ENCODE data around the gene SORCS1. TPM values are rescaled to one million over a fixed set of nuclear protein-coding genes. Genes with fewer than 3 reads are reported as not detected.

Gene SORCS1
- total and polyA plus RNA-seq, 2 of the 8 experiments (the other 6 are each of a cell fraction or from before 2014, with no cell fraction given): 4.1 to 4.6 TPM

DNA sequence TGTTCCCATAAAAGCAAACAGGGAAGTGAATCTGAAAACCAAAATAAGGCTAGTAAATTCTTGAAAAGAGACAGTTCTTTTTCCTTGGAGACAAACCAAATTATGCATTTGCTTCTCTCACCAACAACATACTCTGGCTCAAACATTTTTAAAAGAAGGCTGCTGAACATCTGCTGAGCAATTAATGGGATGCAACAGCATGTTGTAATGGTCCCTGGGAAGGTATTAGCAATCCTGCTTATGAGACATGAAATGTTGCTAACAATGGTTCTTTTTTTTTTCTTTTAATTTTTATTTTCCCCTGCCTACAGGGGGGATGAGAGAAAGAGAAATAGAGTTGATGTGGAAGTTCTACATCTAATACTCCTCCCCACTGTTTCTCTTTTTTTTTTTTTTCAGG lies 572.1 kb downstream of the SORCS1 start (continued):
- TF ChIP-seq, protein P1, sequence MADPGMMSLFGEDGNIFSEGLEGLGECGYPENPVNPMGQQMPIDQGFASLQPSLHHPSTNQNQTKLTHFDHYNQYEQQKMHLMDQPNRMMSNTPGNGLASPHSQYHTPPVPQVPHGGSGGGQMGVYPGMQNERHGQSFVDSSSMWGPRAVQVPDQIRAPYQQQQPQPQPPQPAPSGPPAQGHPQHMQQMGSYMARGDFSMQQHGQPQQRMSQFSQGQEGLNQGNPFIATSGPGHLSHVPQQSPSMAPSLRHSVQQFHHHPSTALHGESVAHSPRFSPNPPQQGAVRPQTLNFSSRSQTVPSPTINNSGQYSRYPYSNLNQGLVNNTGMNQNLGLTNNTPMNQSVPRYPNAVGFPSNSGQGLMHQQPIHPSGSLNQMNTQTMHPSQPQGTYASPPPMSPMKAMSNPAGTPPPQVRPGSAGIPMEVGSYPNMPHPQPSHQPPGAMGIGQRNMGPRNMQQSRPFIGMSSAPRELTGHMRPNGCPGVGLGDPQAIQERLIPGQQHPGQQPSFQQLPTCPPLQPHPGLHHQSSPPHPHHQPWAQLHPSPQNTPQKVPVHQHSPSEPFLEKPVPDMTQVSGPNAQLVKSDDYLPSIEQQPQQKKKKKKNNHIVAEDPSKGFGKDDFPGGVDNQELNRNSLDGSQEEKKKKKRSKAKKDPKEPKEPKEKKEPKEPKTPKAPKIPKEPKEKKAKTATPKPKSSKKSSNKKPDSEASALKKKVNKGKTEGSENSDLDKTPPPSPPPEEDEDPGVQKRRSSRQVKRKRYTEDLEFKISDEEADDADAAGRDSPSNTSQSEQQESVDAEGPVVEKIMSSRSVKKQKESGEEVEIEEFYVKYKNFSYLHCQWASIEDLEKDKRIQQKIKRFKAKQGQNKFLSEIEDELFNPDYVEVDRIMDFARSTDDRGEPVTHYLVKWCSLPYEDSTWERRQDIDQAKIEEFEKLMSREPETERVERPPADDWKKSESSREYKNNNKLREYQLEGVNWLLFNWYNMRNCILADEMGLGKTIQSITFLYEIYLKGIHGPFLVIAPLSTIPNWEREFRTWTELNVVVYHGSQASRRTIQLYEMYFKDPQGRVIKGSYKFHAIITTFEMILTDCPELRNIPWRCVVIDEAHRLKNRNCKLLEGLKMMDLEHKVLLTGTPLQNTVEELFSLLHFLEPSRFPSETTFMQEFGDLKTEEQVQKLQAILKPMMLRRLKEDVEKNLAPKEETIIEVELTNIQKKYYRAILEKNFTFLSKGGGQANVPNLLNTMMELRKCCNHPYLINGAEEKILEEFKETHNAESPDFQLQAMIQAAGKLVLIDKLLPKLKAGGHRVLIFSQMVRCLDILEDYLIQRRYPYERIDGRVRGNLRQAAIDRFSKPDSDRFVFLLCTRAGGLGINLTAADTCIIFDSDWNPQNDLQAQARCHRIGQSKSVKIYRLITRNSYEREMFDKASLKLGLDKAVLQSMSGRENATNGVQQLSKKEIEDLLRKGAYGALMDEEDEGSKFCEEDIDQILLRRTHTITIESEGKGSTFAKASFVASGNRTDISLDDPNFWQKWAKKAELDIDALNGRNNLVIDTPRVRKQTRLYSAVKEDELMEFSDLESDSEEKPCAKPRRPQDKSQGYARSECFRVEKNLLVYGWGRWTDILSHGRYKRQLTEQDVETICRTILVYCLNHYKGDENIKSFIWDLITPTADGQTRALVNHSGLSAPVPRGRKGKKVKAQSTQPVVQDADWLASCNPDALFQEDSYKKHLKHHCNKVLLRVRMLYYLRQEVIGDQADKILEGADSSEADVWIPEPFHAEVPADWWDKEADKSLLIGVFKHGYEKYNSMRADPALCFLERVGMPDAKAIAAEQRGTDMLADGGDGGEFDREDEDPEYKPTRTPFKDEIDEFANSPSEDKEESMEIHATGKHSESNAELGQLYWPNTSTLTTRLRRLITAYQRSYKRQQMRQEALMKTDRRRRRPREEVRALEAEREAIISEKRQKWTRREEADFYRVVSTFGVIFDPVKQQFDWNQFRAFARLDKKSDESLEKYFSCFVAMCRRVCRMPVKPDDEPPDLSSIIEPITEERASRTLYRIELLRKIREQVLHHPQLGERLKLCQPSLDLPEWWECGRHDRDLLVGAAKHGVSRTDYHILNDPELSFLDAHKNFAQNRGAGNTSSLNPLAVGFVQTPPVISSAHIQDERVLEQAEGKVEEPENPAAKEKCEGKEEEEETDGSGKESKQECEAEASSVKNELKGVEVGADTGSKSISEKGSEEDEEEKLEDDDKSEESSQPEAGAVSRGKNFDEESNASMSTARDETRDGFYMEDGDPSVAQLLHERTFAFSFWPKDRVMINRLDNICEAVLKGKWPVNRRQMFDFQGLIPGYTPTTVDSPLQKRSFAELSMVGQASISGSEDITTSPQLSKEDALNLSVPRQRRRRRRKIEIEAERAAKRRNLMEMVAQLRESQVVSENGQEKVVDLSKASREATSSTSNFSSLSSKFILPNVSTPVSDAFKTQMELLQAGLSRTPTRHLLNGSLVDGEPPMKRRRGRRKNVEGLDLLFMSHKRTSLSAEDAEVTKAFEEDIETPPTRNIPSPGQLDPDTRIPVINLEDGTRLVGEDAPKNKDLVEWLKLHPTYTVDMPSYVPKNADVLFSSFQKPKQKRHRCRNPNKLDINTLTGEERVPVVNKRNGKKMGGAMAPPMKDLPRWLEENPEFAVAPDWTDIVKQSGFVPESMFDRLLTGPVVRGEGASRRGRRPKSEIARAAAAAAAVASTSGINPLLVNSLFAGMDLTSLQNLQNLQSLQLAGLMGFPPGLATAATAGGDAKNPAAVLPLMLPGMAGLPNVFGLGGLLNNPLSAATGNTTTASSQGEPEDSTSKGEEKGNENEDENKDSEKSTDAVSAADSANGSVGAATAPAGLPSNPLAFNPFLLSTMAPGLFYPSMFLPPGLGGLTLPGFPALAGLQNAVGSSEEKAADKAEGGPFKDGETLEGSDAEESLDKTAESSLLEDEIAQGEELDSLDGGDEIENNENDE (IDR thresholded peaks at IDR 0.05; ENCODE audit: insufficient replicate concordance, low read length): no peak
- TF ChIP-seq BCL11A (IDR thresholded peaks at IDR 0.05; ENCODE audit: low read depth in 2 of 2, low read length in 2 of 2) (no peak), CHD2 (IDR thresholded peaks at IDR 0.05; ENCODE audit: low read length) (no peak), SIRT6 (IDR thresholded peaks at IDR 0.05; ENCODE audit: low read length) (no peak), CEBPB (IDR thresholded peaks at IDR 0.05; ENCODE audit: low read depth, low read length) (no peak), TCF12 (IDR thresholded peaks at IDR 0.05; ENCODE audit: low read depth, low read length) (no peak), NRF1 (IDR thresholded peaks at IDR 0.05; ENCODE audit: low read depth, low read length) (no peak), JUND (IDR thresholded peaks at IDR 0.05; ENCODE audit: low read length) (no peak), GABPA (IDR thresholded peaks at IDR 0.05; ENCODE audit: borderline replicate concordance, insufficient read depth, low read length) (no peak), SIN3A (conservative IDR thresholded peaks at IDR 0.05 in 1 of 2, IDR thresholded peaks at IDR 0.05 in 1 of 2; ENCODE audit: low read depth in 1 of 2, low read length in 2 of 2) (no peak), MAFK (IDR thresholded peaks at IDR 0.05; ENCODE audit: low read depth, low read length) (no peak)
- TF ChIP-seq, protein P2, sequence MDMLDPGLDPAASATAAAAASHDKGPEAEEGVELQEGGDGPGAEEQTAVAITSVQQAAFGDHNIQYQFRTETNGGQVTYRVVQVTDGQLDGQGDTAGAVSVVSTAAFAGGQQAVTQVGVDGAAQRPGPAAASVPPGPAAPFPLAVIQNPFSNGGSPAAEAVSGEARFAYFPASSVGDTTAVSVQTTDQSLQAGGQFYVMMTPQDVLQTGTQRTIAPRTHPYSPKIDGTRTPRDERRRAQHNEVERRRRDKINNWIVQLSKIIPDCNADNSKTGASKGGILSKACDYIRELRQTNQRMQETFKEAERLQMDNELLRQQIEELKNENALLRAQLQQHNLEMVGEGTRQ (IDR thresholded peaks at IDR 0.05; ENCODE audit: low read length): no peak
